GM12873 (cell line): ENCODE measurements around the gene TOX2.

Experiments
- TF ChIP-seq, protein P1 (sequence below): IDR thresholded peaks from 2 replicates; pipeline ENCODE4 v1.5.1; 2012; ENCODE audit warnings: low read depth, mild to moderate bottlenecking, moderate library complexity, low read length, control low read depth; ENCODE audit not compliant: insufficient read depth; ENCODE audit errors: missing control alignments

The TOX2 gene

DNA sequence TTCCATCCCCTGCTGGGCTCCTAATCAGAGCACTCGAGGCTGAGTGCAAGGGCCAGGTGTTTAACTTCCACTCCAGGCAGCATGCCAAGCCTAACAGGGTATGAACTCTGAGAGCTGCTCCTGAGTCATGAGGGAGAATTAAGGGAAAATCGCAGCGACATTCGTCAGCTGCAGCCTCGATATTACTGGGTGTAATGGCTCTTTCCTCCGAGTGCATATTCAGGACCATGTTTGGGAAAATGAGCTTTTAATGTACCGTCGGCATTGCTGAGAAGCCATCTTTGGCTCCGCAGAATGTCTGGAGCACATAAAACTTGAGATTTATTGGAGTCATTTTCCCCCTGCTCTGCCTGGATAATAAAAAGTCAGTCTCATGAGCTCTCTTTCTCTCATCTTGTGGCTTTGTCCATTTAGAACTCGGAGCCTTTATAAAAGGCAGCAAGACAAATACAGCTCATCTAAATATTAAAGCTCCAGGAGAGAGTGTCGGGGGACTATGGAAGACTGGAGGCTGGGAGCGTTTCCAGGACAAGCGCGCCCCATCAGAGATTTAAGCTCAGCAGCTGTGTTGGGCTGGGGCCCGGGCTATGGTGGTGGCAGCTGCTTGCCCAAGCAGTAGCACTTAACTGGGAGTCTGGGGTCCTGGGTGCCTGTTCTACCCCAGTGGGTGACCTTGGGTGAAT is 103.7 kb downstream of the TOX2 start:
- TF ChIP-seq, protein P1, sequence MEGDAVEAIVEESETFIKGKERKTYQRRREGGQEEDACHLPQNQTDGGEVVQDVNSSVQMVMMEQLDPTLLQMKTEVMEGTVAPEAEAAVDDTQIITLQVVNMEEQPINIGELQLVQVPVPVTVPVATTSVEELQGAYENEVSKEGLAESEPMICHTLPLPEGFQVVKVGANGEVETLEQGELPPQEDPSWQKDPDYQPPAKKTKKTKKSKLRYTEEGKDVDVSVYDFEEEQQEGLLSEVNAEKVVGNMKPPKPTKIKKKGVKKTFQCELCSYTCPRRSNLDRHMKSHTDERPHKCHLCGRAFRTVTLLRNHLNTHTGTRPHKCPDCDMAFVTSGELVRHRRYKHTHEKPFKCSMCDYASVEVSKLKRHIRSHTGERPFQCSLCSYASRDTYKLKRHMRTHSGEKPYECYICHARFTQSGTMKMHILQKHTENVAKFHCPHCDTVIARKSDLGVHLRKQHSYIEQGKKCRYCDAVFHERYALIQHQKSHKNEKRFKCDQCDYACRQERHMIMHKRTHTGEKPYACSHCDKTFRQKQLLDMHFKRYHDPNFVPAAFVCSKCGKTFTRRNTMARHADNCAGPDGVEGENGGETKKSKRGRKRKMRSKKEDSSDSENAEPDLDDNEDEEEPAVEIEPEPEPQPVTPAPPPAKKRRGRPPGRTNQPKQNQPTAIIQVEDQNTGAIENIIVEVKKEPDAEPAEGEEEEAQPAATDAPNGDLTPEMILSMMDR = no peak

DNA sequence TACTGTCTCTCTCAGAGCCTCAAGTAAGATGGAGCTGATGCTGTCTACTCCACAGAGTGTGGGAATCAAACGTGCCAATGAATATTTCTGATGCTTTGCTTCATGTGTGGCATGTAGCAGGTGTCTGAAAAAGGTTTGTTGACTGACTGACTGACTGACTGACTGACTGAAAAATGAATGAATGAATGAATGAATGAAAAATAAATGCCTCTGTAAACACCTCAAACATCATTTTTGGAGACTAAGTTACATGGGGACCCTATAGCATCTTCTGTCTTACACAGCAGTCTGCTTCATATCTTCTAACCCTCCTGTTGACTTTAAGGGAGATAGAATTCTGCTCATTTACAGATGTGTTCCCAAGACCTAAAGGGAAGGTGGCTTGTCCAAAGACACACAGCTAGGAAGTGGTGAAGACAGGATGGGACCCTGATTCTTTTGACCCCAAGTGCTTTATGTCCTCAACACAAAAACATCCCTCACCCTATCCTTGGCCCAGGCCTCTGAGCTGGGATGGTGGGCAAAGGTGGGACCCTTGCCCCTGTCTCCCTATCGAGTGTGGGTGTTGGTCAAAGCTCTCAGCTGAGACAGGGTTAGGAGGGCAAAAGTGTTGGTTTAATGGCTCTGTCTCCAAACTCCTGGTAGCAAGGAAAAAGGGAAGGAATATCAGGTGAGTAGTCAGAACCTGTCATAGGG is 104.4 kb downstream of the TOX2 start:
- TF ChIP-seq, protein P1 = no peak

- TF ChIP-seq, protein P1 = no peak
Measured at GRCh38 chr20:44019638-44020335, 105.1 kb downstream of the TOX2 start.

- TF ChIP-seq, protein P1 = no peak
Measured at GRCh38 chr20:44020406-44021148, 105.9 kb downstream of the TOX2 start.

DNA sequence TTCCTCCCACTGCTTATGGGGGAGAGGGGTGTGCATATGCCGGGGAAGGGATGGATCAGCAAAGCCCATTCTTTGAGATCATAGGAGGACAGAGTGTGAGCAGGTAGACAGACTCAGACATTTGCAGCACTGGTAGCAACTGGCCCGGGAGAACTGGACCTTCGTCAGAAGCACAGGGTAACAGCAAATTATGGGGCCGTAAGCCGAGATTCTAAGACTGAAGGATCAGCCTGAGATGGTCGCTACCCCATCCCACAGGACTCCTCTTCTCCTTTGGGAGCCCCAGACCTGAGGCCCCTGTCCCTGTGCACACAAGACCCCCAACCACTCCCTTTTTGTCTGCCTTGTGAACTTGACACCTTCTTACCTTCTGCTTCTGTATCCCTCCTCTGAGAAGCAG is 106.5 kb downstream of the TOX2 start:
- TF ChIP-seq, protein P1 = no peak

DNA sequence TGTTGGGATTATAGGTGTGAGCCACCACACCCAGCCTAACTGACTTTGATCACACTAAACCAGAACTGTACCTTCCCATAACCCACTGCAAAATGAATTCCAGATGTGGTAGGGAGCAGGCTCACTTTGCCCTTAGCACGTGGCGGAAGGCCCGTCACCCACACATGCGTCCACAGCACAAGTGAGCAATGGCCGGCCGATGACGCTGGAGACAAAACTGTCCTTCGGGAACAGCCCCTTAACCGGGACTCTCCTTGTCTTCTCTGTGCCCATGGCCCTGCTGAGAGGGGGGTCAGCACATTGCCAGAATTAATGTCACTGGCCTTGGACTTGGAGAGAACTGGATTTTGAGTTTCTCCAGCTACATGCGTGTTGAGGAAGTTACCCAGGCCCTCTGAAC is 107.2 kb downstream of the TOX2 start:
- TF ChIP-seq, protein P1 = no peak

GRCh38 chr20:44022464-44022863 is 107.8 kb downstream of the TOX2 start:
- TF ChIP-seq, protein P1 = no peak
